Kidney capillary endothelial cell (primary cell): ENCODE measurements around the gene PIGW.
A peak's percentile ranks its signal among the peaks of the same experiment; 100 is the strongest.

Source experiments
- DNase-seq: peaks from one replicate; pipeline ENCODE4 v3.0.0-alpha.2; 2018; ENCODE audit warnings: low spot score

PIGW gene, protein sequence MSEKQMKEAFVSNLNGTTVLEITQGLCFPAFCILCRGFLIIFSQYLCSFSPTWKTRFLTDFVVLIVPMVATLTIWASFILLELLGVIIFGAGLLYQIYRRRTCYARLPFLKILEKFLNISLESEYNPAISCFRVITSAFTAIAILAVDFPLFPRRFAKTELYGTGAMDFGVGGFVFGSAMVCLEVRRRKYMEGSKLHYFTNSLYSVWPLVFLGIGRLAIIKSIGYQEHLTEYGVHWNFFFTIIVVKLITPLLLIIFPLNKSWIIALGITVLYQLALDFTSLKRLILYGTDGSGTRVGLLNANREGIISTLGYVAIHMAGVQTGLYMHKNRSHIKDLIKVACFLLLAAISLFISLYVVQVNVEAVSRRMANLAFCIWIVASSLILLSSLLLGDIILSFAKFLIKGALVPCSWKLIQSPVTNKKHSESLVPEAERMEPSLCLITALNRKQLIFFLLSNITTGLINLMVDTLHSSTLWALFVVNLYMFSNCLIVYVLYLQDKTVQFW

DNA sequence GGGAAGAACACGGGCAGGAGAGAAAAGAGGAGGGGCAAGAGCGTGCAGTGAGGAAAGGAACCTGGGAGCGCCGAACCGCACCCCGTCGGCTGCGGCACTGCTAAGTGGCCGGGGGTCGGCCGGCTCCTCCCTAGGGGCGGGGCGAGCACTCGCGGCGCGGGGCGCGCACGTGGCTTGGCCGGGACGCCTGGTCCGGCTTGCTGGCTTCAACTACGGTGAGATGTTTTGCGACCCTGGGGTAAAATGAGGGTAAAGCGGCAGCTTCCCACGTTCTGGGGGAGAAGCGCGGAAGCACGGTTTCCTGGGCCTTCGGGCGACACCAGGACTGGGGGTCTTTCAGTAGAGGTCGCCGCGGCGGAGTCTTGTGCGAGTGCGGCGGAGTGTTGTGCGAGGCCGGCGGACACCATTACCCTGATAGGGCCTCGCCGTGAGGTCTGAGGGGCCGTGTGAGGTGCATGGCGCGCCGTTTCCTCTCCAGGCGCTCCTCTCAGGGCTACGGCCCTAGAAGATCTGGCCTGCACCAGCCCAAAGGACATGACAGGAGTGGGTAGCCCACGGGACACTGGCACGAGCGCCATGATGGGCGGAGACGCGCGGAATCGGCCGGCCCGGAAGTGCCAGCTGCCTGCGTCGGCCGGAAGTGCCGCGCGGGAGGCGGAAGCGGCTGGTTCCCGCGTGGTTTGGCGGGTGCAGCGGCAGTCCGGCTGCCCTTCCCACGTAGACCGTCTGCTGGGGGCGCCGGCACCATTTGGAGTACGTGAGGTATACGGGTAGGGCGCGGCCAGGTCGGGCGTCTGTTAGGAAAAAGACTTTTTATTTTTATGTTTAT lies at the start of gene PIGW, which contains the start of gene MYO19:
PIGW (plus strand) TSS at position 148 of the 829 bp plus-strand sequence. CDS start 2,115 bp downstream, outside the sequence.
MYO19 (minus strand) TSS at position 29 of the 829 bp plus-strand sequence. CDS start 2,330 bp downstream, outside the sequence.
- DNase-seq = peak; percentile 83

DNA sequence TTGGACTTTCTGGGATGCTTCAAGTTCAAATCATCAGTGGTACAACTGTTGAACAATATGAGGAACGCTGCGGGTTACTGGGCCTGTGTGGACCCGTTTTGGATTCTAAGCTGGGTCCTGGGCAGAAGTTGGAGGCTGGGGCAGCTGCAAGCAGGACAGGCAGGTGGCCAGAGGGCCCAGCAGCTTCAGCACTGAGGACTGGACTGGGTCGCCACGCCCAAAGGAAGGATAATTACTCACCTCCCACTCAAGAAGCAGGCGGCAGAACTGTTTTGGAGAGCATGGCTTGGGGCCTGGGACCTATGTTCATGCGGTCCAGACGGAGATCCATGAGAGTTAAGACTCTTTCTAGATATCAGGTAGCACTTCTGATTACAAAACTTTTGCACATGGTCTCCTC lies 49.8 kb upstream of the PIGW start:
- no peak for DNase-seq

DNA sequence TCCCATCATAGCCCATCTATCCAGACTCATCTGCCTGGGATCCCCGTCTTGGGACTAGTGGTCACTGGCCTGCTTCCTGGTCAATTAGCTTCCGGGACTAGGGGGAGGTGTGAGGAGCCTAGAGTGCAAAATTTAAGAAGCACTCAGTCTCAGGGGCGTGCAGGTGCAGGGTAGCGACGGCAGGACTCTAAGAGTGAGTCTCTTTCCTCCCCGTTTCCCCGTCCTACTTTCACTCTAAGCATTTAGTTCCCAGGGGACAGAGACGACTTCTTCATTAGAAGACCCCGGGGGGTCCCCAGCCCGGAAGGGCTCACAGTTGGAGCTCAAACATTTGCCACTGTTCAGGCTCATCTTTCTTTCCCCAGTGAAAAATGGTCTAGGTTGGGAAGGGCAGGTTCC lies 49.0 kb upstream of the PIGW start:
- DNase-seq = no peak

DNA sequence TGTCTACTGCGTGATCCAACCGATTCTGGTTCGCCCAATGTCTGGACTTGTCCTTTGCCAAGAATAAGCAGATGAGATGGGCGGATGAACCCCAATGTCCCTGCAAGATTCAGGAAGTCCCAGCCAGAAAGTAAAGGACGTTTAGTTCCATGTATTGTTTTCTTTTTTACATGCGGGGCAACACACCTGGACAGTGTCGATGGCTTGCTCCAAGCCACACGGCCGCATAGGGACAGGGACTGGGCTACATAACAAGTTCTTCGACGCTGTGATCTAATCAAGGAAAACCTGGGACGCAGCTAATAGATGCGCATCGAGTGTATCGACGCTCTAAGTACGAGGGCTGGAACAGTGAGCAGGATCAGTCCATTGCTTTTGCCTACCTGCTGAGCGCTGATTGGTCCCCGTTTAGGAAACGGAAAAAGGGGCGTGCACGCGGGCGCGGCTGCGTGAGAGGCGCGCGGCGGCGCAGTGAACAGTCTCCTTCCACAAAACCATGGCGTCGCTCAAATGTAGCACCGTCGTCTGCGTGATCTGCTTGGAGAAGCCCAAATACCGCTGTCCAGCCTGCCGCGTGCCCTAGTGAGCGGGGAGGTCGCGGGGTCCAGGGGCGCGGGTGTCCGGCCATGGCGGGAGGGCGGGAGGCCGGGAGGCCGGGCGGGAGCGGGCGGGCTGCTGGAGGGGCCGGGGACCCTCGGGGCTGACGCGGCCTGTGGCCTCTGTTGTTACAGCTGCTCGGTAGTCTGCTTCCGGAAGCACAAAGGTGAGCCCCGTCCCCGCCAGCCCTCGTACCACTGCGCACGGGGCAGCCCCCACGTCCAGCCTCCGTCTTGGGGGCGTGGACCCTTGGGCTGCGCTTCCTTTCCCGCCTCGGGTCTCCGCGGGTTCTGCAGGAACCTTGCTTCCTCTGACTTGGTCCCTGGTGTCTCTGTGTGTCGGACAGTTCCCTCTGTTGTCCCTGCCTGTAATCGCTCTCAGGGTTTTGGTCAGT lies 48.3 kb upstream of the PIGW start, which contains the start of gene ZNHIT3:
ZNHIT3 (plus strand) TSS at position 478 of the 991 bp plus-strand sequence; CDS start at position 497, 19 bp downstream.
- peak; percentile 86 for DNase-seq

DNA sequence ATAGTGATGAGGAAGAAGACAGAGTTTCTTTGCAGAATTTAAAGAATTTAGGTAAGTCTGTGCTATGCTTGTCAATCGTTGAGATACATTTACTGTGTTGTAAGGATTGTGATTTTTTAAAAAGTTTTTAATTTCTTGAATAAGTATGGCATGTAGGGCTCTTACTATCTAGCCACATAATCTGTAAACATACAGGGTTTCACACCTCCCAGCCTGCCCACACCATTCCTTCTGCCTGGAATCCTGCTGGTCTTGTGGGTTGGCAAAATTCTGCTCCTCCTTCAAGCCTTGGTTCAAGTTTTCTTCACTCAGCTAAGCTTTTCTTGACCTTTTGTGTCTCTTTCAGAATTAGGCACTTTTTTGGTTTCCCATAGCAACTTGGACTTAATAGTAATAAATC lies 40.8 kb upstream of the PIGW start:
- no peak for DNase-seq

DNA sequence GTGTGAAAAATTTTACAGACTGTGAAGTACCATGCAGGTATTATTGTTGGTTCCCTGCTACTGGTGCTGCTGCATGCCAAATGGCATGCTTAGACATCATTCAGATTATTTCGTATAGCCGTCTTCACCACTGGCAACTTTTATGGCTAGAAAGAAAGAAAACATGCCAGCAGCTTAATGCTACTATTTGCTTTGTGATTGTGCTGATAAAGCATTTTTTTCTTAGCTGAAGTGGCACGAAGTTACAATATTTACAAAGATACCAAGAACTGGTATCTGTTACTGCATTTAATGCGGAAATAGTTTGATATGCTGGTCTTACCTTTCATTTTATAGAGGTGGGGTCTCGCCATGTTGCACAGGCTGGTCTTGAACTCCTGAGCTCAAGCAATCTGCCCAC lies 40.1 kb upstream of the PIGW start:
- no peak for DNase-seq

DNA sequence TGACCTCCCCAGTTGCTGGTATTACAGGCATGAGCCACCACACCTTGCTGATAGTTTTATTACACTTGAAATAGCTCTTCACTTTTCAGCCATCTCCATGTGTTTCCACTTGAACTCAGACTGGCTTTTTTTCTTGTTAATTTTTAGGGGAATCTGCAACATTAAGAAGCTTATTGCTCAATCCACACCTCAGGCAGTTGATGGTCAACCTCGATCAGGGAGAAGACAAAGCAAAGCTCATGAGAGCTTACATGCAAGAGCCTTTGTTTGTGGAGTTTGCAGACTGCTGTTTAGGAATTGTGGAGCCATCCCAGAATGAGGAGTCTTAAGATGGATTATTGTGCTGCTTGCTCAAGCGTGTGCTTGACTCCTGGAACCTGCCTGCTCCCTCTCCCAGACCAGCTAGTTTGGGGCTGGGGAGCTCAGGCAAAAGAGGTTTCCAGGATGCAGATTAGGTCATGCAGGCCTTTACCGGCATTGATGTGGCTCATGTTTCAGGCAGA lies 39.7 kb upstream of the PIGW start:
- DNase-seq = no peak

DNA sequence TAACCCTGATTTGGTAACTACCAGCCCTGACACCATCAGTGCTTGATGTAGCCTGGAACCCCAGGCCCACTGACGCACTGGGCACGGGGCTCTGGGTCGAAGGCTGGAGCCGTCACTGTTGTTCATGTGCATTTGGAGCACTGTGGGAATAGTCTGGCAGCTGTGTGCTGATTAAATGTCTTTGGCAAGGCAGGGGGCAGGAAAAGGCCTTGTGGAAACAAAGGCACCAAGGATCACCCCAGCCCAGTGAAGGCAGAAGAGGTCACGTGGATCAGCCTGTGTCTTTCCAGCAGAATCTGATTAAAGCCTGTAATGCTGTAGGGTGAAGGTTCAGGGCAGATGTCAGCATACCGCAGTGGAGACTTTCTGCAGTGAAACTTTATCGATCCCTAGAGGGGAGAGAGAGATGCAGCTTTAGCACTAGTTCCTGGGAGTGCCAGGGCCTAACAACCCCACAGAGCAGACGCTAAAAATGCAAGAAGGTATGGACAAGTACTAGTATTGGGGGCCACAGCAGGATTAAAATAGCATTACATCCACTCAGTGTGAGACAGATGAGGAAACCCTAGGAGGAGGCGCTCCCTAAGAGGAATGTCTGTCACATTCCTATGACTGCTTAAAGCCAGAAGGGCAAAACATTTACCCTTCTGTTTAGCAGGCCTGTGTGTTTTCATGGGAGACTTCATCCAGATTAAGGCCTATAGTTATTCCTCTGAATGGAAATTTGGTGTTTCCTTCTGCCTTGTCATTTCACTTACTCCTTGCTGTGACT lies 38.6 kb upstream of the PIGW start:
- DNase-seq = no peak

DNA sequence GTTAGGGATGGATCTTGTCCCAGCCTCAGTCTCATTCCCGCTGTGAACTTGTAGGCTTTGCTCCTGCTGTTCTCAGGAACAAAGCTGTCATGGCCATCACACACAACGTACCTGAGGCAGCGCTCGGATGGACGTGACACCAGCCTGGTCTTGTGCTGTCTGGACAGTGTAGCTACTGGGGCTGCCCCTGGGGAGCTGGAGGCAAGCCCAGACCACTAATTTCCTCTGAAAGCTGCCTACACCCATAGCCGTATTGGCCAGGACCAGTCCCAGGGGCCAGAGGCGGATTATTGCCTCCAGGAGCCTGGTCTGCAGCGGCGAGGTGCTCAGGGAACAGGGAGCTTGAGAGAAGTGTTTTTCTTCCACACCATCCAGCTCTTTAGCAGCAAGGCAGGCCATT lies 36.6 kb upstream of the PIGW start:
- no peak for DNase-seq

DNA sequence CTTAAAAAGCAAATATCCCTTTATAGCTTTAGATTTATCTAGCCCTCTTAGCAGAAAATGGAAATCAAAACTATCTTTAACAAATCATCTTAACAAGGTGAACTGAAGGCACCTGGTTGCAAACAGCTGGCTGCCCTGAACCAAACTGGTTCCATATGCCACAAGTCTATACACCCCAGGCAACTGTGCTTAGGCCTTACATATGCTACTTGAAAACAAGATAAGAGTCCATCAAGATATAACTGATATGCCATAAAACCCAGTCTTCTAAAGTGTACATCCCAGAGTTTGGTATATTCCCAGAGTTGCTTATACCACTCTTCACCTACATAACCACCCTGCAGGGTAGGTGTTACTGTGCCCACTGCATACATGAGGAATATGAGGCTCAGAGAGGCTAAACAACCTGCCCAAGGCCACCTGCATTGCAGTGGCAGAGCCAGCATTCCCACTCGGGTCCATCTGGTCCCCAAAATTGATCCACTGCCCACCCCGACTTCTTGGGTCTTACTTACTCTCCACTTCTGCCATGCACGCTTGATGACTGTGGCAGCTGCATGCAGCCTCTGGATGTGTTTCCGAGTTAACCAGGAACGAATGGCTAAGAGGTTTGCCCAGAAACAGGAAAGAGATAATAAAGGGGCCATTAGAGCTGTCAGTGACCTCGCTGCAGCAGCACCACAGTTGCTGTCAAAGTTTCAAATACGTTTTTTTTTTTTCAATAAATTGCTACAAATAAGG lies 36.1 kb upstream of the PIGW start:
- DNase-seq = no peak

DNA sequence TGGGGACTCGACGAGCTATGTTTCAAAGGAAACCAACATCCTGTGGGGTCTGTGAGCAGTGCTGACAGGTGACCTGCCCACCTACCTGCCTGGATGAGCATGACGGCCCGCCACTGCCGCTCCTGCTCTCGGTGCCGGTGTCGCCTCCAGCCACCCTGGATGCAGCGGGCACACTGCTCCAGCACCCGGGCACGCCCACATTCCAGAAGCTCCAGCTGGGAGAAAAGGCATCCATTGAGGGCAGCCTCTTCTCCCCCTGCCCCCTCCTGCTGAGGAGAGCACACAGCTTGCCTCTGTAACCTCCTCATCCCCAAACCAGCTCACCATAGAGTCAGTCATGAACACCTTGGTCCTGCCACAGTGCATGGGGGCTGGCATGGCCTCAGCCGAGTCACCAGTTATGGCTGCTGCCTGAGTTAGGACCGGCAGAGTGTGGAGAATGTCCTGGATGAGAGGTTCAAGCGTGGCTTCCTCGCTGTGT lies 34.0 kb upstream of the PIGW start:
- no peak for DNase-seq

DNA sequence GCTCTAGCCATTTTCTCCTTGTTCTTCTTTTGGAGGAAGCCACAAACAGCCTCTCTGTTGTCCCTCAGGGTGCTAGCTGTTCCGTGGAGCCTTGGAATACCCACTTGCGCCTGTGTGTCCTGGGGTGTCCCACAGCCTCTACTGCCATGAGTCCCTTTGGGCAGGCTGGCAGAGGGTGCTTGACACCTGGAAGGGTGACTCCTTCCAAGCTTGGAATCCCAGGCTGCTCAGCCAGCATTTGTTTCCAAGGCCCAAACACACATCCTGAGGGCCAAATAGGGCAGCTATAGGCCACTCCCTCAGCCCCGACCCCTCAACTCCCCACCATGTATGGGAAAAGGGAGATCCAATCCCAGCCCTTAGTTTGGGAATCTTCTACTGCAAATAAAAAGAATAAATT lies 33.4 kb upstream of the PIGW start:
- DNase-seq = no peak

DNA sequence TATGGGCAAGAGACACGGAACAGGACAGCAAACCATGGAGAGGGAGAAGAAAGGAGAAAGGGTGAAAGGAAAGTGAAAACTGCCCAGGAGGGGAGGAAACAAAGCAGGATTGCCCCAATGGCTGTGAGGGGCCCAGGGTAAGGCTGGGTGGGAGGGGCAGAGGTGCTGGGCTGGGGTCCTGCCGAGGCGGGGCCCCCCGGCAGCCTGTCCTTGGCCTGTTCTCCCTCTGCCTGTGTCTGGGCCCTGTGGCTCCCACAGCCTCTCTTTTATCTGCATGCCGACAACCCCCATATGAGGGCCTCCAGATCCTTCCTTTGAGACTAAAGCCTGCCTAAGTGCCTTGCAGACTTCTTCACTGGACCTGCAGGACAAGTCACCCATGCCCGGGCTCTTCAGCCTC lies 32.8 kb upstream of the PIGW start:
- DNase-seq = no peak

DNA sequence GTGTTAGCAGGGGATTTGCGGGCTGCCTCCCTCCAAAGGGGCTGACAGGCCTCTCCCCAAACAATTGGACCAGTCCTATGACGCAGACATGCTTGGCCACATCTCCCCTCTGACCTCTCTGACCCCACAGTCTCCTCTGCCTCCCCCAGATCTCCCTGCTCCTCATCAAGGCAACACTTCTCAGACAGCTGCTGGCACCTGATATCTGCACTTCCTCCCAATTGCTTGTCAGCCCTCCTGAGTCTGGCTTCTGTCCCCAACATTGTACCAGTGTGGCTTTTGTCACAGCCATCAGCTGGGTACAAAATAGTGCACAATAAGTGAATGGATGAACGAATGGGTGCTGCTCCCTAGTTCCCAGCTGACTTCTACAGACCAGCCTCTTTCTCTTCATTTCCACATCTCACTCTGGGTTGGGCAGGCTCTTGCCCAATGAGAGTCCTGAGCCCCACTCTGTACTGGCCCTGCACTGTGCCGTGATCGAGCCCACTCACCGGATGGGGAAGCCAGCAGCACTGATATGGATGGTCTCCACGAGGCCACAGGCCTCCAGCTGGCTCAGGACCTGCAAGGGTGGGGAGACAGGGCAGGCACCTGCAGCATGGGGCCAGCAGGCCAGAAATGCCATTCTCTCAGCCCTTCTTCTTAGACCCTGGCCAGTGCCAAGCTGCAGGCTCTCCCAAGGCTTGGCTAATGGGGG lies 31.2 kb upstream of the PIGW start:
- no peak for DNase-seq

DNA sequence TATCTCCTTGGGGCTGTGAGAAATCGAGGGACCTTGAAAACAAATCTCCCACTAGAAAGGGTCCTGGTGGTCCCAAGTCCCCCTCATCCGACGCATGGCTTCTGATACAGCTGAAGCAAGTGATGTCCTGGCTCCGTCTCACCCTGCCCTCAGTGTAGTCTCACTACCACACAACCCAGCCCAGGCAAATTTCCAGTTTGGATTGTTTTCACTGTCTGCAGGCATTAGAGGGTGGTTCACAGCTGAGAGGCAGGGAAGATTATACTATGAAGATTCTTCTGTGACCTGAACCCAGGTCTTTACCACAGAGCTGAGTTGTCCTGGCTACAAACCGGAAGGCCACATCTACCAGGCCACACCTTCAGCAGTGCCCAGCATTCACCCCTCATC lies 30.6 kb upstream of the PIGW start:
- no peak for DNase-seq

DNA sequence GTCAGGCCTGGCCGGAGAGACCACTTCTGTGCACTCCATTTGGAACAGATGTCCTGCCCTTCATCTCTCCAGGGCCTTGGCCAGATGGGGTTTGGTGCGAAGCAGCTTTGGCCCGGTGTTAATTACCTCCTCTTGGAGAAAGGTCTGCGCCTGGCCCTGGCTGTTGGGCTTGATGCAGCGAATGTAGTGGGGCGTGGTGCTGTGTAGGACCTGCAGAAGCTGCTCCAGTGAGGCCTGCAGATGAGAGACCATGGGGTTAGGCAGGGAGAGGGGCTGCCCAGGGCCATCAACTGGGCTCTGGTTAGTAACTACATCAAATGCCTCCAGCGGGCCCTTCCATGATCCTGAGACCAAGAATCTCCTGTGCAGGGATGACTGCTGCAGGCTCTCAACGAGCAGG lies 29.6 kb upstream of the PIGW start:
- DNase-seq = no peak

DNA sequence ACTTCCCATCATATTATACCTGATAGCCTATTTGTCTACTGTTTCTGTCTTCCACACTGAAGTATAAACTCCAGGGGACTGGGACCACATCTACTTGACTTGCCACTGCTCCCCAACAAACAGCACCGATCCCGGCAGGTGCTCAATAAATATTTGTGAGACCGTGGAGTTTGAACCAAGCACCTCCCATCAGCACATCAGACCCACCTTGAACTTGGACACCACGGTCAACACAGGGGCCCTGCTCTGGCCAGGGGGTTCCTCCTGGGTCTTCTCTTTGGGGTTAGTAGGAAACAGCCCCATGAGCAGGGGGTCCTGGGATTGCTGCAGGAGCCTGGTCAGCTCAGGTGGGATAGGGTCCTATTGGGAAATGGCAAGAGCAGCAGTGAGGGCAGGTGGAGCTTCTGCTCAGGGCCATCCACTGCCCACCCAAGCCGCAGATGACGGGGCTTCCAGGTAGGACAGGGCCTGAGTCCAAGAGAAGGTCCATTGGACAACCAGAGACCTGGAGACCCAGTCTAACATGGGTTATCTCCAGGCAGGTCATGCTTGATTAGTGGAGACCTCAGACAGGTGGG lies 28.4 kb upstream of the PIGW start:
- DNase-seq = no peak

DNA sequence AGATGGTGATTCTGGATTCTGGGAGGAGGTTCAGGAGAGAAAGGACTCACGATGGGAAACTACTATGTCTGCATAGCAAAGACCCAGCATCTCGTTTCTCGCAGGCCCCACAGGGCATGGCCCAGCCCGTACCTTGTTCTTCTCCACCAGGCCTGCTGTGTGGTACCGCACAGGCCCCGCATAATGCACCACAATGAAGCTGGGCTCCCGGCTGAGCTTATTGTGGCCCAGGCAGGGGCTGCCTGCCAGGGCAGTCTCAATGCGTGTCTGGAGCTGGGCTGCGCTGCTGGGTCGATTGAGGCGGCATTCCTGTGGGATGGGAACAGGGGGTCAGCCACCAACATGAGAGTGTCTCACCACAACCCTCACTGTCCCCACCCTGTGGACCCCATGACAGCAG lies 28.0 kb upstream of the PIGW start:
- DNase-seq = no peak

DNA sequence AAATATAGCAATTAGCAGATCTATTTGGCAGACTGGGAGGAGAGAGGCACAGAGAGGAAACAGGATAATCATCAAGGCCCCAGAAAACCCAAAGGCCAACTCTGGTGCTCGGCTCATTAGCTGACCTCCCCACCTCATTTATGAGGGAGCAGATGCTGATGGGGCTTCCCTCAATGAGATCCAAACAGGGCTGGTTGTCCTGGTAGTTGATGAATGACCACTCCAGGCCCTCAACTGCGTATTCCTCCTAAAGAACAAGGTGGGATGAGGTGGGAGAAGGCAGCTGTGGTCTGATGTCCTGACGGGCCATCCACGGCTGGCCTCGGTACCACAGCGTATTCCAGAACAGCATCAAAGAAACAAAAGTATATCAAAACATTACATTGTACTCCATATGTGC lies 27.5 kb upstream of the PIGW start:
- no peak for DNase-seq
